A549 (cell line): ENCODE measurements around the gene NTHL1.

ENCODE experiments used
- CBX8 ChIP-seq: fragments of 200-600 bp; sonication (generic); IDR thresholded peaks from 2 replicates; pipeline ENCODE4 v1.6.1; 2016
- CHD4 ChIP-seq: fragments of 200-600 bp; sonication (generic); IDR thresholded peaks from 2 replicates; pipeline ENCODE4 v1.6.1; 2016; ENCODE audit warnings: antibody characterized with exemption, mild to moderate bottlenecking, borderline replicate concordance
- CTCF ChIP-seq: fragments of >200 bp; sonication (Bioruptor Twin); formaldehyde crosslinking; IDR thresholded peaks from 3 replicates; pipeline ENCODE4 v1.5.1; 2016
- ELK1 ChIP-seq: fragments of 150-350 bp; IDR thresholded peaks from 2 replicates; pipeline ENCODE4 v1.6.1; 2014; ENCODE audit warnings: low read depth, mild to moderate bottlenecking, low read length
- KDM5A ChIP-seq: fragments of 200-600 bp; sonication (generic); IDR thresholded peaks from 2 replicates; pipeline ENCODE4 v1.6.1; 2016; ENCODE audit warnings: antibody characterized with exemption, mild to moderate bottlenecking
- MAX ChIP-seq: IDR thresholded peaks from 2 replicates; pipeline ENCODE4 v1.6.1; 2012
- NR3C1 ChIP-seq: fragments of >200 bp; sonication (Bioruptor Twin); formaldehyde crosslinking; IDR thresholded peaks from 3 replicates; pipeline ENCODE4 v1.6.1; 2017
- POLR2A ChIP-seq: IDR thresholded peaks from 2 replicates; pipeline ENCODE4 v1.6.1; 2012; ENCODE audit warnings: mild to moderate bottlenecking, low read length
- POLR2AphosphoS2 ChIP-seq: conservative IDR thresholded peaks from 2 replicates; pipeline ENCODE4 v1.6.1; 2012; ENCODE audit warnings: low read length, improper control_type of control experiment, inconsistent platforms
- RNF2 ChIP-seq: fragments of 200-600 bp; sonication (generic); IDR thresholded peaks from 2 replicates; pipeline ENCODE4 v1.6.1; 2016; ENCODE audit warnings: low read depth, mild to moderate bottlenecking, antibody characterized with exemption, moderate library complexity, borderline replicate concordance
- TF ChIP-seq, protein P1 (sequence below): fragments of 200-600 bp; sonication (generic); IDR thresholded peaks from 2 replicates; pipeline ENCODE4 v1.6.1; 2016; ENCODE audit warnings: antibody characterized with exemption, mild to moderate bottlenecking, moderate library complexity

- no peak for TF ChIP-seq RNF2
- TF ChIP-seq POLR2A, result no peak
- TF ChIP-seq CHD4, result no peak
- no peak for TF ChIP-seq CTCF
- no peak for TF ChIP-seq POLR2AphosphoS2
- TF ChIP-seq ELK1, result no peak
- no peak for TF ChIP-seq CBX8
- no peak for TF ChIP-seq KDM5A
- TF ChIP-seq MAX, result no peak
- TF ChIP-seq, protein P1, sequence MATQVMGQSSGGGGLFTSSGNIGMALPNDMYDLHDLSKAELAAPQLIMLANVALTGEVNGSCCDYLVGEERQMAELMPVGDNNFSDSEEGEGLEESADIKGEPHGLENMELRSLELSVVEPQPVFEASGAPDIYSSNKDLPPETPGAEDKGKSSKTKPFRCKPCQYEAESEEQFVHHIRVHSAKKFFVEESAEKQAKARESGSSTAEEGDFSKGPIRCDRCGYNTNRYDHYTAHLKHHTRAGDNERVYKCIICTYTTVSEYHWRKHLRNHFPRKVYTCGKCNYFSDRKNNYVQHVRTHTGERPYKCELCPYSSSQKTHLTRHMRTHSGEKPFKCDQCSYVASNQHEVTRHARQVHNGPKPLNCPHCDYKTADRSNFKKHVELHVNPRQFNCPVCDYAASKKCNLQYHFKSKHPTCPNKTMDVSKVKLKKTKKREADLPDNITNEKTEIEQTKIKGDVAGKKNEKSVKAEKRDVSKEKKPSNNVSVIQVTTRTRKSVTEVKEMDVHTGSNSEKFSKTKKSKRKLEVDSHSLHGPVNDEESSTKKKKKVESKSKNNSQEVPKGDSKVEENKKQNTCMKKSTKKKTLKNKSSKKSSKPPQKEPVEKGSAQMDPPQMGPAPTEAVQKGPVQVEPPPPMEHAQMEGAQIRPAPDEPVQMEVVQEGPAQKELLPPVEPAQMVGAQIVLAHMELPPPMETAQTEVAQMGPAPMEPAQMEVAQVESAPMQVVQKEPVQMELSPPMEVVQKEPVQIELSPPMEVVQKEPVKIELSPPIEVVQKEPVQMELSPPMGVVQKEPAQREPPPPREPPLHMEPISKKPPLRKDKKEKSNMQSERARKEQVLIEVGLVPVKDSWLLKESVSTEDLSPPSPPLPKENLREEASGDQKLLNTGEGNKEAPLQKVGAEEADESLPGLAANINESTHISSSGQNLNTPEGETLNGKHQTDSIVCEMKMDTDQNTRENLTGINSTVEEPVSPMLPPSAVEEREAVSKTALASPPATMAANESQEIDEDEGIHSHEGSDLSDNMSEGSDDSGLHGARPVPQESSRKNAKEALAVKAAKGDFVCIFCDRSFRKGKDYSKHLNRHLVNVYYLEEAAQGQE, result no peak
- no peak for TF ChIP-seq NR3C1
Observed at GRCh38 chr16:2030036-2030435, 17.6 kb downstream of the NTHL1 start.
